Fibroblast of pulmonary artery (primary cell): Measurements from ENCODE around the gene PMVK.

ENCODE experiments used
- DNase-seq: peaks from one replicate; pipeline ENCODE4 v3.0.0-alpha.2; 2010; ENCODE audit warnings: low read depth
- H3K4me3 ChIP-seq: replicated peaks from 2 replicates; pipeline ENCODE4 v1.5.1; 2011; ENCODE audit warnings: low read depth, mild to moderate bottlenecking, control low read depth, low read length, moderate library complexity
- CTCF ChIP-seq: IDR thresholded peaks from 2 replicates; pipeline ENCODE4 v1.5.1; 2011; ENCODE audit warnings: mild to moderate bottlenecking, control low read depth, low read length, inconsistent platforms; ENCODE audit errors: missing control alignments

Gene PMVK

GRCh38 chr1:154945962-154946850, 9.7 kb upstream of the PMVK start:
- TF ChIP-seq CTCF: no peak
- no peak for DNase-seq
- H3K4me3 ChIP-seq: no peak overlapping the region

- no peak for TF ChIP-seq CTCF
- no peak overlapping the region for H3K4me3 ChIP-seq
- DNase-seq: no peak
These were observed 8.8 kb upstream of the PMVK start for GRCh38 chr1:154945160-154945961.

GRCh38 chr1:154944401-154945159, 8.1 kb upstream of the PMVK start:
- no peak for TF ChIP-seq CTCF
- H3K4me3 ChIP-seq: no peak overlapping the region
- no peak for DNase-seq

GRCh38 chr1:154943649-154944400, 7.3 kb upstream of the PMVK start:
- TF ChIP-seq CTCF: peak; percentile 76
- H3K4me3 ChIP-seq: no peak overlapping the region
- DNase-seq: peak; percentile 38

GRCh38 chr1:154941333-154942013, 5.0 kb upstream of the PMVK start:
- no peak for DNase-seq
- H3K4me3 ChIP-seq: no peak overlapping the region
- no peak for TF ChIP-seq CTCF
